Measurements from ENCODE around the gene PGM1.

- no peak for TF ChIP-seq CTCF (IDR thresholded peaks at IDR 0.05)
- TF ChIP-seq POLR2A (IDR thresholded peaks at IDR 0.05): no peak
Measured at GRCh38 chr1:63569068-63569467, 24.1 kb upstream of the PGM1 start.
